ENCODE data around the gene FYN.
A peak's percentile ranks its signal among the peaks of the same experiment; 100 is the strongest.
"Not testable (repeated sequence)": the region's sequence is repeated elsewhere in the genome, so short reads cannot be mapped to it uniquely, and the experiment has no call there.

FYN gene

GRCh38 chr6:111873178-111874024 is at the start of gene FYN:
FYN (minus strand) TSS chr6:111873452; CDS start chr6:111720051, 153,401 bp downstream.
- peak; percentile 99 for DNase-seq

GRCh38 chr6:111922454-111923297 is 49.4 kb upstream of the FYN start:
- DNase-seq = no peak

- no peak for DNase-seq
Observed at GRCh38 chr6:111921103-111921502, 47.9 kb upstream of the FYN start.

GRCh38 chr6:111920578-111920977 is 47.3 kb upstream of the FYN start:
- no peak for DNase-seq

GRCh38 chr6:111918825-111919224 is 45.6 kb upstream of the FYN start:
- DNase-seq = no peak

- DNase-seq = no peak
Observed at GRCh38 chr6:111916747-111917146, 43.5 kb upstream of the FYN start.

- no peak for DNase-seq
Observed at GRCh38 chr6:111914617-111915016, 41.4 kb upstream of the FYN start.

- DNase-seq = peak; percentile 23
Observed at GRCh38 chr6:111912904-111913303, 39.7 kb upstream of the FYN start.

- no peak for DNase-seq
Observed at GRCh38 chr6:111911428-111911827, 38.2 kb upstream of the FYN start.

GRCh38 chr6:111909238-111909637 is 36.0 kb upstream of the FYN start:
- no peak for DNase-seq

GRCh38 chr6:111908365-111908764 is 35.1 kb upstream of the FYN start:
- DNase-seq = not testable (repeated sequence)

GRCh38 chr6:111900735-111901134 is 27.5 kb upstream of the FYN start:
- no peak for DNase-seq

GRCh38 chr6:111899531-111899930 is 26.3 kb upstream of the FYN start:
- DNase-seq = no peak

- DNase-seq = no peak
Observed at GRCh38 chr6:111898452-111898851, 25.2 kb upstream of the FYN start.

- DNase-seq = no peak
Observed at GRCh38 chr6:111894951-111895350, 21.7 kb upstream of the FYN start.

- DNase-seq = no peak
Observed at GRCh38 chr6:111894272-111894671, 21.0 kb upstream of the FYN start.

GRCh38 chr6:111892431-111892830 is 19.2 kb upstream of the FYN start:
- no peak for DNase-seq

GRCh38 chr6:111890988-111891387 is 17.7 kb upstream of the FYN start:
- no peak for DNase-seq

- DNase-seq = no peak
Observed at GRCh38 chr6:111888928-111889695, 15.9 kb upstream of the FYN start.

GRCh38 chr6:111886793-111887192 is 13.5 kb upstream of the FYN start:
- not testable (repeated sequence) for DNase-seq

GRCh38 chr6:111885373-111886027 is 12.2 kb upstream of the FYN start:
- DNase-seq = no peak

- no peak for DNase-seq
Observed at GRCh38 chr6:111884068-111884467, 10.8 kb upstream of the FYN start.

All from activated naive CD4-positive, alpha-beta T cell treated with Interleukin-2 at 50 U/mL for 16 hours (primary cell).